ENCODE data around the gene PHPT1. TPM values are rescaled to one million over a fixed set of nuclear protein-coding genes. Genes with fewer than 3 reads are reported as not detected.

PHPT1 gene
- total RNA-seq, 1 experiment from 2014 or later = 161 TPM

- DNase-seq = no peak
Observed at GRCh38 chr9:136831720-136832104, 17.5 kb upstream of the PHPT1 start.

More at GRCh38 chr9:136831720-136832104, 17.5 kb upstream of the PHPT1 start:
- H3K79me2 ChIP-seq (ENCODE audit: insufficient read depth, low read length) = no peaks in the 10 kb centered on the region
- no peak overlapping the region for H3K4me2 ChIP-seq (ENCODE audit: insufficient read depth, insufficient read length, low read length)
- no peak overlapping the region for H4K8ac ChIP-seq (replicated peaks; ENCODE audit: insufficient read length, low read depth, low read length)
- H3K4ac ChIP-seq (ENCODE audit: low read depth, low read length) = no peak overlapping the region
- no peak overlapping the region for H3K56ac ChIP-seq (ENCODE audit: insufficient read length, low read depth, low read length)
- no peak overlapping the region for H2AK5ac ChIP-seq (ENCODE audit: insufficient read length, low read length)
- no peaks in the 10 kb centered on the region for H3K79me1 ChIP-seq (ENCODE audit: insufficient read depth, low read depth, low read length, poor library complexity, severe bottlenecking)
- no peaks in the 10 kb centered on the region for H4K20me1 ChIP-seq (ENCODE audit: control insufficient read depth, insufficient read depth, insufficient read length)
- no peak overlapping the region for H3T11ph ChIP-seq (ENCODE audit: low read length)
- no CpG with 5 or more reads among the region's 23 CpGs for WGBS (ENCODE audit: extremely low coverage, insufficient read length, low lambda C conversion rate)
- Mint-ChIP-seq H3K27ac (no peak overlapping the region; a peak in 1 of 7 replicates), H3K9me3 (no peaks in the 10 kb centered on the region), H3K4me3 (no peak overlapping the region), H3K4me1 (no peaks in the 10 kb centered on the region), H3K27me3 (ENCODE audit: low read depth) (peaks cover 1% of the 10 kb centered on the region; the same call in 1 of the 2 replicates), H3K36me3 (ENCODE audit: insufficient read depth in 1 of 3, low read depth in 3 of 3) (peaks cover 12 to 47% (median 44%) of the 10 kb centered on the region in 3 experiments)
- no peaks in the 10 kb centered on the region for H3K23me2 ChIP-seq (ENCODE audit: insufficient read length, low read depth, low read length, poor library complexity, severe bottlenecking)
- no peak overlapping the region for H4K5ac ChIP-seq (ENCODE audit: insufficient read length, low read depth, low read length)
- no peak overlapping the region for H4K91ac ChIP-seq (ENCODE audit: insufficient read length, low read depth, low read length)
- TF ChIP-seq CTCF (conservative IDR thresholded peaks at IDR 0.05) = no peak
- no peak overlapping the region for H2BK12ac ChIP-seq (ENCODE audit: insufficient read length, low read depth, low read length)
- no peaks in the 10 kb centered on the region for H3K4me1 ChIP-seq (ENCODE audit: insufficient read depth, low read length)
- no peak overlapping the region for H3K9ac ChIP-seq (ENCODE audit: extremely low read depth, insufficient read length, low read length)
- H3K23ac ChIP-seq (ENCODE audit: insufficient read length, low read depth, low read length) = no peak overlapping the region
- no peak overlapping the region for H2BK20ac ChIP-seq (ENCODE audit: low read depth, low read length, poor library complexity, severe bottlenecking)
- H3K27me3 ChIP-seq (ENCODE audit: insufficient read depth, low read length) = no peaks in the 10 kb centered on the region
- H3K9me3 ChIP-seq (ENCODE audit: control insufficient read depth, low read depth, low read length) = no peaks in the 10 kb centered on the region
- no peak overlapping the region for H3K14ac ChIP-seq (ENCODE audit: insufficient read depth, low read length)
- no peak overlapping the region for H2BK15ac ChIP-seq (ENCODE audit: low read depth, low read length)
- H2BK120ac ChIP-seq (ENCODE audit: low read depth, low read length, poor library complexity, severe bottlenecking) = no peak overlapping the region
- H3K18ac ChIP-seq (ENCODE audit: insufficient read length, low read depth, low read length) = no peak overlapping the region
- H2AFZ ChIP-seq (ENCODE audit: low read length) = no peak overlapping the region
- no peak overlapping the region for H2BK5ac ChIP-seq (ENCODE audit: insufficient read length, low read length)
- no peak overlapping the region for H3K27ac ChIP-seq (ENCODE audit: insufficient read length, low read depth, low read length)
